ENCODE measurements around the gene RECQL. TPM values are rescaled to one million over a fixed set of nuclear protein-coding genes. Genes with fewer than 3 reads are reported as not detected.

Gene RECQL
- polyA plus RNA-seq, 3 donors, result 16.0 to 21.7 (median 18.6) TPM

DNA sequence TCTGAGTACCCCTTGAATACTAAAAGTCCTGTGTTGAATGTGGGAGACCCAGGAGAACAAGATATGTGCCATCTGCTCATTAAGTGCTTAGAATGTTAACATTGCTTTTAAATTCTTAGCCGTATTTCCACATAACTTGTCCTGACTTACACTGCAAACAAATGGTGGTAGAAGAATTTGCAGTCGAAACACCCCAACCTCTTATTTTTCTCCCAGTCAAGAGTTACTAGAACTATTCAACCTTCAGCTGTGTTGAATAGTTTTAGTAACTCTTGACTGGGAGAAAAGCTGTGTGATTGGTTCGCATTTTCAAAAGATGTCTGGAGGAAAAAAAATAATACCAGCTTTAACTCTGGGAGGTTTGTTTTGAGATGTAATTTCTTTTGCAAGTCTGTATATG is 17.0 kb upstream of the RECQL start:
- Histone ChIP-seq H3K79me2 (ENCODE audit: insufficient read depth, low read length) (no peaks in the 10 kb centered on the region), H3K36me3 (replicated peaks in 1 of 2; ENCODE audit: control insufficient read depth in 1 of 2, insufficient read depth in 2 of 2, low read length in 2 of 2) (peaks cover 41 to 51% of the 10 kb centered on the region in 2 donors), H3K27me3 (ENCODE audit: control insufficient read depth in 2 of 2, insufficient read depth in 2 of 2, low read length in 2 of 2) (peaks cover 0 to 2% of the 10 kb centered on the region in 2 donors), H3K9ac (ENCODE audit: insufficient read depth, low read length, poor library complexity, severe bottlenecking) (no peak overlapping the region), H2AFZ (ENCODE audit: insufficient read depth, low read depth, low read length, poor library complexity, severe bottlenecking) (no peak overlapping the region), H4K20me1 (ENCODE audit: insufficient read depth, low read length) (no peaks in the 10 kb centered on the region), H3K27ac (ENCODE audit: low read depth in 1 of 2, low read length in 2 of 2) (no peak overlapping the region), H3K4me2 (replicated peaks; ENCODE audit: extremely low read depth, low read length, poor library complexity, severe bottlenecking) (no peak overlapping the region), H3K9me3 (replicated peaks in 1 of 2; ENCODE audit: control insufficient read depth in 1 of 2, insufficient read depth in 1 of 2, low read length in 2 of 2) (no peaks in the 10 kb centered on the region), H3K4me1 (ENCODE audit: control insufficient read depth in 1 of 2, insufficient read depth in 2 of 2, low read length in 2 of 2) (no peaks in the 10 kb centered on the region), H3K4me3 (replicated peaks in 1 of 3; ENCODE audit: low read depth in 2 of 3, low read length in 3 of 3) (no peak overlapping the region)
- Mint-ChIP-seq H3K27ac (no peak overlapping the region), H3K4me3 (no peak overlapping the region), H3K27me3 (ENCODE audit: low read depth in 3 of 3) (peaks cover 0 to 3% (median 1%) of the 10 kb centered on the region in 3 donors), H3K36me3 (peaks cover 35 to 39% of the 10 kb centered on the region in 2 donors), H3K9me3 (peaks cover 0 to under 1% (median 0%) of the 10 kb centered on the region in 7 donors), H3K4me1 (no peaks in the 10 kb centered on the region)
- intact Hi-C loops (cut with micrococcal nuclease), result no loop called here
- no peak for DNase-seq
- 100% methylated on average over 1 of the region's 3 CpGs for WGBS (ENCODE audit: insufficient coverage)
- TF ChIP-seq, protein P1, sequence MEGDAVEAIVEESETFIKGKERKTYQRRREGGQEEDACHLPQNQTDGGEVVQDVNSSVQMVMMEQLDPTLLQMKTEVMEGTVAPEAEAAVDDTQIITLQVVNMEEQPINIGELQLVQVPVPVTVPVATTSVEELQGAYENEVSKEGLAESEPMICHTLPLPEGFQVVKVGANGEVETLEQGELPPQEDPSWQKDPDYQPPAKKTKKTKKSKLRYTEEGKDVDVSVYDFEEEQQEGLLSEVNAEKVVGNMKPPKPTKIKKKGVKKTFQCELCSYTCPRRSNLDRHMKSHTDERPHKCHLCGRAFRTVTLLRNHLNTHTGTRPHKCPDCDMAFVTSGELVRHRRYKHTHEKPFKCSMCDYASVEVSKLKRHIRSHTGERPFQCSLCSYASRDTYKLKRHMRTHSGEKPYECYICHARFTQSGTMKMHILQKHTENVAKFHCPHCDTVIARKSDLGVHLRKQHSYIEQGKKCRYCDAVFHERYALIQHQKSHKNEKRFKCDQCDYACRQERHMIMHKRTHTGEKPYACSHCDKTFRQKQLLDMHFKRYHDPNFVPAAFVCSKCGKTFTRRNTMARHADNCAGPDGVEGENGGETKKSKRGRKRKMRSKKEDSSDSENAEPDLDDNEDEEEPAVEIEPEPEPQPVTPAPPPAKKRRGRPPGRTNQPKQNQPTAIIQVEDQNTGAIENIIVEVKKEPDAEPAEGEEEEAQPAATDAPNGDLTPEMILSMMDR (IDR thresholded peaks at IDR 0.05), result no peak

GRCh38 chr12:21516281-21516680 is 14.8 kb upstream of the RECQL start:
- H3K36me3 Mint-ChIP-seq, result peaks cover 46 to 57% of the 10 kb centered on the region in 2 donors

More at GRCh38 chr12:21516281-21516680, 14.8 kb upstream of the RECQL start:
- Mint-ChIP-seq H3K27me3 (ENCODE audit: low read depth in 3 of 3) (no peaks in the 10 kb centered on the region), H3K27ac (no peak overlapping the region), H3K4me3 (no peak overlapping the region), H3K4me1 (no peaks in the 10 kb centered on the region), H3K9me3 (no peaks in the 10 kb centered on the region)
- DNase-seq, result no peak
- no peak overlapping the region for H3K9ac ChIP-seq (ENCODE audit: insufficient read depth, low read length, poor library complexity, severe bottlenecking)
- intact Hi-C loops (cut with micrococcal nuclease), result no loop called here
- H3K4me3 ChIP-seq (replicated peaks in 1 of 3; ENCODE audit: low read depth in 2 of 3, low read length in 3 of 3), result no peak overlapping the region
- H3K79me2 ChIP-seq (ENCODE audit: insufficient read depth, low read length), result no peaks in the 10 kb centered on the region
- H3K27ac ChIP-seq (ENCODE audit: low read depth in 1 of 2, low read length in 2 of 2), result no peak overlapping the region
- TF ChIP-seq, protein P1 (IDR thresholded peaks at IDR 0.05), result no peak
- H3K4me2 ChIP-seq (replicated peaks; ENCODE audit: extremely low read depth, low read length, poor library complexity, severe bottlenecking), result no peak overlapping the region
- no peaks in the 10 kb centered on the region for H4K20me1 ChIP-seq (ENCODE audit: insufficient read depth, low read length)
- H2AFZ ChIP-seq (ENCODE audit: insufficient read depth, low read depth, low read length, poor library complexity, severe bottlenecking), result no peak overlapping the region
- H3K9me3 ChIP-seq (replicated peaks in 1 of 2; ENCODE audit: control insufficient read depth in 1 of 2, insufficient read depth in 1 of 2, low read length in 2 of 2), result no peaks in the 10 kb centered on the region
- peaks cover 57 to 73% of the 10 kb centered on the region in 2 donors for H3K36me3 ChIP-seq (replicated peaks in 1 of 2; ENCODE audit: control insufficient read depth in 1 of 2, insufficient read depth in 2 of 2, low read length in 2 of 2)
- H3K4me1 ChIP-seq (ENCODE audit: control insufficient read depth in 1 of 2, insufficient read depth in 2 of 2, low read length in 2 of 2), result no peaks in the 10 kb centered on the region
- H3K27me3 ChIP-seq (ENCODE audit: control insufficient read depth in 2 of 2, insufficient read depth in 2 of 2, low read length in 2 of 2), result no peaks in the 10 kb centered on the region
- no CpG with 5 or more reads among the region's 2 CpGs for WGBS (ENCODE audit: insufficient coverage)

Measured in CD14-positive monocyte (primary cell).